Lower leg skin (tissue), 3 donors: ENCODE data around the gene MAP3K14.

Experiments
- CTCF ChIP-seq, 3 donors: fragments of 450-650 bp; IDR thresholded peaks; one replicate each; pipeline ENCODE4 v1.5.1; 2016; ENCODE audit warnings: antibody characterized with exemption in 3 of 3, mild to moderate bottlenecking in 3 of 3, moderate library complexity in 2 of 3
- POLR2A ChIP-seq, 2 donors: fragments of 450-650 bp; IDR thresholded peaks; one replicate each; pipeline ENCODE4 v1.6.1; 2016 to 2017; ENCODE audit warnings: antibody characterized with exemption in 2 of 2, mild to moderate bottlenecking in 1 of 2, moderate library complexity in 1 of 2

- no peak for TF ChIP-seq POLR2A (IDR thresholded peaks at IDR 0.05)
- no peak for TF ChIP-seq CTCF (IDR thresholded peaks at IDR 0.05)
Measured at GRCh38 chr17:45237686-45238085, 79.1 kb downstream of the MAP3K14 start.
